DND-41 (cell line): ENCODE data around the gene ERG.
A peak's percentile ranks its signal among the peaks of the same experiment; 100 is the strongest.

Experiments
- ATAC-seq: fragments of 200-7000 bp; cut with Tn5 transposase; 3 replicates; pipeline ENCODE4 v1.9.1; 2021; ENCODE audit warnings: low read depth; ENCODE audit not compliant: insufficient read depth
- DNase-seq: peaks from one replicate; pipeline ENCODE4 v3.0.0-alpha.2; 2020
- H2AFZ ChIP-seq: 2 replicates; pipeline ENCODE4 v1.6.0; 2012; ENCODE audit warnings: low read depth, low read length
- H3K27ac ChIP-seq: 2 replicates; pipeline ENCODE4 v1.5.1; 2012; ENCODE audit warnings: low read length, inconsistent platforms
- H3K27me3 ChIP-seq: fragments of 200-600 bp; sonication (generic); 2 replicates; pipeline ENCODE4 v1.6.0; 2012; ENCODE audit warnings: low read length, mild to moderate bottlenecking, inconsistent platforms; ENCODE audit not compliant: insufficient read depth, poor library complexity
- H3K36me3 ChIP-seq: 2 replicates; pipeline ENCODE4 v1.5.1; 2012; ENCODE audit warnings: low read length, inconsistent platforms; ENCODE audit not compliant: insufficient read depth
- H3K4me1 ChIP-seq: 2 replicates; pipeline ENCODE4 v1.5.1; 2012; ENCODE audit warnings: mild to moderate bottlenecking, low read length; ENCODE audit not compliant: insufficient read depth
- H3K4me2 ChIP-seq: 2 replicates; pipeline ENCODE4 v1.6.0; 2012; ENCODE audit warnings: mild to moderate bottlenecking, moderate library complexity, low read length, inconsistent platforms; ENCODE audit not compliant: insufficient read depth
- H3K4me3 ChIP-seq, 2 experiments: fragments of 200-600 bp in 1 of 2; shearing (Covaris generic) in 1 of 2; 2 replicates each; pipeline ENCODE4 v1.5.1; 2012 to 2016; ENCODE audit warnings: inconsistent platforms in 2 of 2, low read length in 2 of 2, mild to moderate bottlenecking in 2 of 2, low read depth in 1 of 2, moderate library complexity in 1 of 2
- H3K79me2 ChIP-seq: 2 replicates; pipeline ENCODE4 v1.6.0; 2012; ENCODE audit warnings: low read length, inconsistent platforms; ENCODE audit not compliant: insufficient read depth
- H3K9ac ChIP-seq: 2 replicates; pipeline ENCODE4 v1.6.0; 2012; ENCODE audit warnings: low read depth, mild to moderate bottlenecking, inconsistent platforms, low read length, moderate library complexity
- H3K9me3 ChIP-seq: 2 replicates; pipeline ENCODE4 v1.5.1; 2012; ENCODE audit warnings: low read length, moderate library complexity, mild to moderate bottlenecking, inconsistent platforms; ENCODE audit not compliant: insufficient read depth, severe bottlenecking
- H4K20me1 ChIP-seq: 2 replicates; pipeline ENCODE4 v1.6.0; 2012; ENCODE audit warnings: low read length; ENCODE audit not compliant: insufficient read depth
- EZH2 ChIP-seq: IDR thresholded peaks from 3 replicates; pipeline ENCODE4 v1.6.1; 2012; ENCODE audit warnings: borderline replicate concordance, low read depth, mild to moderate bottlenecking, moderate library complexity, low read length, inconsistent platforms; ENCODE audit not compliant: severe bottlenecking
- TF ChIP-seq, protein P1 (sequence below): IDR thresholded peaks from 2 replicates; pipeline ENCODE4 v1.5.1; 2012; ENCODE audit warnings: borderline replicate concordance, low read length, moderate library complexity, mild to moderate bottlenecking; ENCODE audit not compliant: poor library complexity, severe bottlenecking; ENCODE audit errors: extremely low read depth

ERG gene

DNA sequence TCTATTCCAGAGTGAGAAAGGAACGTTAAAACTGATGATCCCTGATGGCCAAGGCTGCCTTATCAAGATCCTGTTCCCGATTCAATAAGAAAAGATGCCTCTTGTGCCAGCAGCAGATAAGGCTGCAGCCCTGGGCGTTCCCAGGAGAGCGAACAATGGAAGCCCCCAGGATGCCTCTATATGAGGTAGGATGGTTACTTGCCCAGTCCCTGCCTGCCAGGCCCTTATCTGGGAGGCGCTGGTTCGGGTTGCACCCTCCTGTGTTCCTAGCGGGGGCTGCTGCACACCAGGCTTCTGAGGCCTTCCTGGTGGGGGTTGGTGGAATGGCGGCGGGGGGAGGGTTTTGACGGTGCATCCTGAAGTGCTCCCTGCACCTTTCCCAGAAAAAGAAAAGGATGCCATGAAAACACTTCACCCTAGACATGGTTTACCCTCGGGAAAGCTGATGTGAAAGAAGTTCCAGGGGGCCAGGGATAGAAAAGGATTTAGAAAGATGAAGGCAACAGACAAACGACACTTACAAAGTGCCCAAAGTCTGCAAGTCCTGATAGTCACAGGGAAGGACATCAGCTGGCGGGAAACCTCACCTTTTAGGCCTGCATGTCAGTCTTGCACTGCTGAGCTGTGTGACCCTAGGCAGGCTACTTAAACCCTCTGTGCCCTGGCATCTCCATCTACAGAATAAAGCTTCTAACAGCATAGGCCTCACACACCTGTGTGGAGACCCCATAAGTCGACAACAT is 141.2 kb downstream of the ERG start:
- no peak for ATAC-seq
- H2AFZ ChIP-seq: no peak overlapping the region

DNA sequence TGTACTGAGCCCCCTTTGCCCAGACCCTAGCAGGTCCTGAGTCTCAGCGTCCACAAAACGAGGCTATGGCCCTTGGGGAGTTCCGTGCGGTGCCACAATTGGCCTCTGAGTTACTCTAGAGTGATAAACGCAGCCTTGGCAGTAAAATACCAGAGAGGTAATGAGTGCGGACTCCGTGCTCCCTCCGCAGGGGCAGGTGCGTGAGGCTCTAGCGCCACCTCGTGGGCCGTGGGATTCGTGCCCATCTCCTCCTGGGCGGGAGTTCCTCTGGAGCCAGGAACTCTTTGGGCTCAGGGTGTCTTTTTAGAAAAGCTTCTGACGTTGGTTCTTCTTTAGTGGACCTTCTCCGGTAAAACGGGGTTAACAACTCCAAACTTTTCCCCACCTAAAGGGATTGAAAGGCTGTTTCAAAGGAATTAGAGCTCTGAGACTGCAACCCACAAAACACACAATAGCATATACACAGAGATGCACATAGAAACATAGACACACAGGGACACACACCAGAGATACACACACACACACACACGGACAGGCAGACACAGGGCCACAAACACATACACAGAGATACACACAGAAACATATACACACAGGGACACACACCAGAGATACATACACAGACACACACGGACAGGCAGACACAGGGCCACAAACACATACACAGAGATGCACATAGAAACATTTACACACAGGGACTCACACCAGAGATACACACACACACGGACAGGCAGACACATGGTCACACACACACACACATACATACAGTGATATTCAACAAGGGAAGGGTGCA is 142.1 kb downstream of the ERG start:
- Histone ChIP-seq H3K9ac (no peak overlapping the region), H2AFZ (no peak overlapping the region), H3K4me1 (no peaks in the 10 kb centered on the region), H3K27ac (no peak overlapping the region), H3K36me3 (no peaks in the 10 kb centered on the region), H4K20me1 (0 out of 2 replicates have a peak, but pooled peaks cover 4% of the 10 kb centered on the region), H3K4me2 (no peak overlapping the region), H3K4me3 (no peak overlapping the region), H3K9me3 (no peaks in the 10 kb centered on the region), H3K79me2 (no peaks in the 10 kb centered on the region), H3K27me3 (peaks cover 13% of the 10 kb centered on the region)
- TF ChIP-seq EZH2: no peak
- TF ChIP-seq, protein P1, sequence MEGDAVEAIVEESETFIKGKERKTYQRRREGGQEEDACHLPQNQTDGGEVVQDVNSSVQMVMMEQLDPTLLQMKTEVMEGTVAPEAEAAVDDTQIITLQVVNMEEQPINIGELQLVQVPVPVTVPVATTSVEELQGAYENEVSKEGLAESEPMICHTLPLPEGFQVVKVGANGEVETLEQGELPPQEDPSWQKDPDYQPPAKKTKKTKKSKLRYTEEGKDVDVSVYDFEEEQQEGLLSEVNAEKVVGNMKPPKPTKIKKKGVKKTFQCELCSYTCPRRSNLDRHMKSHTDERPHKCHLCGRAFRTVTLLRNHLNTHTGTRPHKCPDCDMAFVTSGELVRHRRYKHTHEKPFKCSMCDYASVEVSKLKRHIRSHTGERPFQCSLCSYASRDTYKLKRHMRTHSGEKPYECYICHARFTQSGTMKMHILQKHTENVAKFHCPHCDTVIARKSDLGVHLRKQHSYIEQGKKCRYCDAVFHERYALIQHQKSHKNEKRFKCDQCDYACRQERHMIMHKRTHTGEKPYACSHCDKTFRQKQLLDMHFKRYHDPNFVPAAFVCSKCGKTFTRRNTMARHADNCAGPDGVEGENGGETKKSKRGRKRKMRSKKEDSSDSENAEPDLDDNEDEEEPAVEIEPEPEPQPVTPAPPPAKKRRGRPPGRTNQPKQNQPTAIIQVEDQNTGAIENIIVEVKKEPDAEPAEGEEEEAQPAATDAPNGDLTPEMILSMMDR: peak; percentile 95
- peak; percentile 70 for DNase-seq
- ATAC-seq: peak; percentile 94

More for the DNA sequence above, 141.2 kb downstream of the ERG start:
- DNase-seq: no peak
- TF ChIP-seq, protein P1: no peak
- TF ChIP-seq EZH2: no peak
- Histone ChIP-seq H3K4me2 (no peak overlapping the region), H3K79me2 (no peaks in the 10 kb centered on the region), H3K9me3 (no peaks in the 10 kb centered on the region), H4K20me1 (0 out of 2 replicates have a peak, but pooled peaks cover 4% of the 10 kb centered on the region), H3K4me1 (no peaks in the 10 kb centered on the region), H3K9ac (no peak overlapping the region), H3K27me3 (peaks cover 13% of the 10 kb centered on the region), H3K4me3 (no peak overlapping the region), H3K27ac (no peak overlapping the region), H3K36me3 (no peaks in the 10 kb centered on the region)

DNA sequence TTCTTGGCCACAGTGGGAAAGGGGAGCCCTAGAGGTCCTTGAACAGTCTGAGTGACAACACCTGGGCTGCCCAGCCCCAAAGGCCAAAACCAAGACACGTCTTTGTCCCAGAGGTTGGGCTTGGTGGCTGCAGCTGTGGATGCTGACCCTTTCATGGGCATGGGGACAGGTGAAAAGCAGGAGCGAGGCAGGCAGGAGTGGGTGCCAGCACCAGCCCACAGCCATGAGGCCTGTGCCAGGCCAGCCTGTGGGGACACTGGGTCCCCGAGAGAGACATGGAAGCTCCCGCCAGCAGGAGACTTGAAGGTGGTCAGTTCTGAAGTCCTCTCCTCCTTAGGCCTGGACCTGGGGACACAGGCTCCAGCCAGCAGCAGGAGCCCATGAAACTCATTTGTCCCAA is 142.9 kb downstream of the ERG start:
- Histone ChIP-seq H3K79me2 (no peaks in the 10 kb centered on the region), H2AFZ (no peak overlapping the region), H4K20me1 (0 out of 2 replicates have a peak, but pooled peaks cover 4% of the 10 kb centered on the region), H3K36me3 (no peaks in the 10 kb centered on the region), H3K9me3 (no peaks in the 10 kb centered on the region), H3K4me1 (no peaks in the 10 kb centered on the region), H3K27ac (no peak overlapping the region), H3K4me2 (no peak overlapping the region), H3K9ac (no peak overlapping the region), H3K4me3 (no peak overlapping the region), H3K27me3 (peaks cover 13% of the 10 kb centered on the region)
- DNase-seq (no peak), ATAC-seq (no peak)
- no peak for TF ChIP-seq EZH2
- TF ChIP-seq, protein P1: no peak
